ENCODE measurements around the gene ZNF823.

The ZNF823 gene

GRCh38 chr19:11692127-11692790 is 46.5 kb downstream of the ZNF823 start:
- Histone ChIP-seq H3K36me3 (ENCODE audit: control insufficient read depth in 2 of 2, insufficient read depth in 1 of 2, low read length in 2 of 2) (peaks cover 0 to 19% of the 10 kb centered on the region in 2 experiments; a peak in 2 of 3 replicates), H3K4me1 (ENCODE audit: control insufficient read depth, insufficient read depth, low read length) (no peaks in the 10 kb centered on the region), H3K27ac (ENCODE audit: extremely low read depth, low read depth, low read length) (no peak overlapping the region), H3K4me3 (ENCODE audit: low read depth, low read length) (no peak overlapping the region), H3K9me3 (ENCODE audit: control insufficient read depth, insufficient read depth, low read depth, low read length) (no peaks in the 10 kb centered on the region)
- ChIA-PET CTCF (no interaction called here), POLR2A (interaction anchor here (0.6 kb wide), 1 partner anchor 23 kb away, joined by 5 read pairs; no protein-coding TSS in a partner anchor)
- TF ChIP-seq ZNF366 (tag by site-specific recombination; conservative IDR thresholded peaks at IDR 0.05), result no peak
- no peak for TF ChIP-seq ZSCAN30 (tag by site-specific recombination; IDR thresholded peaks at IDR 0.05)
- TF ChIP-seq ZNF335 (tag by site-specific recombination; conservative IDR thresholded peaks at IDR 0.05), result no peak

- POLR2A ChIA-PET, result no interaction called here
- TF ChIP-seq SETDB1 (IDR thresholded peaks at IDR 0.05; ENCODE audit: insufficient read length, low read length) (peak; percentile 2), ZNF274 (IDR thresholded peaks at IDR 0.05; ENCODE audit: low read length) (no peak), ZNF274 (tag by site-specific recombination; IDR thresholded peaks at IDR 0.05; ENCODE audit: borderline replicate concordance) (peak; percentile 74; the same call in 1 of the 2 replicates), ZNF513 (tag by site-specific recombination; IDR thresholded peaks at IDR 0.05) (0 out of 2 replicates have a peak, but pooled peaks have one; percentile 31), ZNF24 (tag by site-specific recombination; IDR thresholded peaks at IDR 0.05) (no peak), ZNF211 (tag by site-specific recombination; IDR thresholded peaks at IDR 0.05; ENCODE audit: low read depth) (no peak), TRIM28 (IDR thresholded peaks at IDR 0.05; ENCODE audit: borderline replicate concordance, low read length) (0 out of 2 replicates have a peak, but pooled peaks have one; percentile 68)
Measured at GRCh38 chr19:11685676-11686650, 52.8 kb downstream of the ZNF823 start.

GRCh38 chr19:11684987-11685675 is 53.6 kb downstream of the ZNF823 start:
- no peaks in the 10 kb centered on the region for H3K9me3 ChIP-seq (ENCODE audit: control insufficient read depth, insufficient read depth, low read depth, low read length)
- ChIA-PET CTCF (interaction anchor here (1.6 kb wide), 1 partner anchor 15 kb away, joined by 10 read pairs; no protein-coding TSS in a partner anchor), POLR2A (no interaction called here)
- no peak overlapping the region for H3K27ac ChIP-seq (ENCODE audit: extremely low read depth, low read depth, low read length)
- H3K4me3 ChIP-seq (ENCODE audit: low read depth, low read length), result no peak overlapping the region
- H3K4me1 ChIP-seq (ENCODE audit: control insufficient read depth, insufficient read depth, low read length), result no peaks in the 10 kb centered on the region
- H3K36me3 ChIP-seq (ENCODE audit: control insufficient read depth in 2 of 2, insufficient read depth in 1 of 2, low read length in 2 of 2), result peaks cover 0 to 73% of the 10 kb centered on the region in 2 experiments; a peak in 2 of 3 replicates
- TF ChIP-seq TRIM28 (IDR thresholded peaks at IDR 0.05; ENCODE audit: borderline replicate concordance, low read length) (0 out of 2 replicates have a peak, but pooled peaks have one; percentile 25), SETDB1 (IDR thresholded peaks at IDR 0.05; ENCODE audit: insufficient read length, low read length) (peak; percentile 98), ZNF280D (tag by site-specific recombination; IDR thresholded peaks at IDR 0.05) (peak; percentile 86), ZNF530 (tag by site-specific recombination; IDR thresholded peaks at IDR 0.05; ENCODE audit: low read depth) (no peak), ZNF549 (tag by site-specific recombination; IDR thresholded peaks at IDR 0.05) (peak; percentile 60; the same call in 1 of the 2 replicates)

More at GRCh38 chr19:11685676-11686650, 52.8 kb downstream of the ZNF823 start:
- Histone ChIP-seq H3K36me3 (ENCODE audit: control insufficient read depth in 2 of 2, insufficient read depth in 1 of 2, low read length in 2 of 2) (peaks cover 0 to 65% of the 10 kb centered on the region in 2 experiments; a peak in 2 of 3 replicates), H3K4me3 (ENCODE audit: low read depth, low read length) (no peak overlapping the region), H3K9me3 (ENCODE audit: control insufficient read depth, insufficient read depth, low read depth, low read length) (no peaks in the 10 kb centered on the region), H3K4me1 (ENCODE audit: control insufficient read depth, insufficient read depth, low read length) (no peaks in the 10 kb centered on the region), H3K27ac (ENCODE audit: extremely low read depth, low read depth, low read length) (no peak overlapping the region)
- CTCF ChIA-PET, result no interaction called here

Measured in HEK293 (cell line).